Measurements from ENCODE around the gene AFMID.

- TF ChIP-seq, protein P1, sequence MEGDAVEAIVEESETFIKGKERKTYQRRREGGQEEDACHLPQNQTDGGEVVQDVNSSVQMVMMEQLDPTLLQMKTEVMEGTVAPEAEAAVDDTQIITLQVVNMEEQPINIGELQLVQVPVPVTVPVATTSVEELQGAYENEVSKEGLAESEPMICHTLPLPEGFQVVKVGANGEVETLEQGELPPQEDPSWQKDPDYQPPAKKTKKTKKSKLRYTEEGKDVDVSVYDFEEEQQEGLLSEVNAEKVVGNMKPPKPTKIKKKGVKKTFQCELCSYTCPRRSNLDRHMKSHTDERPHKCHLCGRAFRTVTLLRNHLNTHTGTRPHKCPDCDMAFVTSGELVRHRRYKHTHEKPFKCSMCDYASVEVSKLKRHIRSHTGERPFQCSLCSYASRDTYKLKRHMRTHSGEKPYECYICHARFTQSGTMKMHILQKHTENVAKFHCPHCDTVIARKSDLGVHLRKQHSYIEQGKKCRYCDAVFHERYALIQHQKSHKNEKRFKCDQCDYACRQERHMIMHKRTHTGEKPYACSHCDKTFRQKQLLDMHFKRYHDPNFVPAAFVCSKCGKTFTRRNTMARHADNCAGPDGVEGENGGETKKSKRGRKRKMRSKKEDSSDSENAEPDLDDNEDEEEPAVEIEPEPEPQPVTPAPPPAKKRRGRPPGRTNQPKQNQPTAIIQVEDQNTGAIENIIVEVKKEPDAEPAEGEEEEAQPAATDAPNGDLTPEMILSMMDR (conservative IDR thresholded peaks at IDR 0.05), result no peak
- TF ChIP-seq EZH2 (IDR thresholded peaks at IDR 0.05; ENCODE audit: low read depth), result no peak
These were observed 35.9 kb downstream of the AFMID start for GRCh38 chr17:78223061-78223460.
